ENCODE data around the gene ACAD8. TPM values are rescaled to one million over a fixed set of nuclear protein-coding genes. Genes with fewer than 3 reads are reported as not detected.

ACAD8 gene
- total and polyA plus RNA-seq, 2 of the 8 experiments (the other 6 are each of a cell fraction or from before 2014, with no cell fraction given): 45.8 to 52.7 TPM

- TF ChIP-seq PHF8 (conservative IDR thresholded peaks at IDR 0.05; ENCODE audit: low read depth, low read length) (0 out of 2 replicates have a peak, but pooled peaks have one; percentile 12), SP1 (IDR thresholded peaks at IDR 0.05; ENCODE audit: low read depth, low read length) (no peak), YY1 (IDR thresholded peaks at IDR 0.05; ENCODE audit: low read depth, low read length) (0 out of 2 replicates have a peak, but pooled peaks have one; percentile 4), JUND (IDR thresholded peaks at IDR 0.05; ENCODE audit: low read length) (no peak), NRF1 (IDR thresholded peaks at IDR 0.05; ENCODE audit: low read depth, low read length) (no peak), MAX (IDR thresholded peaks at IDR 0.05) (peak; percentile 70), GABPA (IDR thresholded peaks at IDR 0.05; ENCODE audit: borderline replicate concordance, insufficient read depth, low read length) (no peak), SAP30 (IDR thresholded peaks at IDR 0.05; ENCODE audit: insufficient read depth, insufficient replicate concordance, low read length) (peak; percentile 16), RAD21 (IDR thresholded peaks at IDR 0.05 in 1 of 2, conservative IDR thresholded peaks at IDR 0.05 in 1 of 2; ENCODE audit: low read depth in 2 of 2, low read length in 2 of 2) (peak; percentile 5 to 35; a peak in 2 of 4 replicates), BACH1 (IDR thresholded peaks at IDR 0.05; ENCODE audit: low read length) (no peak), POLR2A (IDR thresholded peaks at IDR 0.05; ENCODE audit: control extremely low read depth in 1 of 2, low read depth in 2 of 2, low read length in 2 of 2) (no peak), FOSL1 (IDR thresholded peaks at IDR 0.05; ENCODE audit: insufficient read depth, low read depth, low read length) (no peak), ATF2 (IDR thresholded peaks at IDR 0.05; ENCODE audit: low read length) (0 out of 2 replicates have a peak, but pooled peaks have one; percentile 48), CTCF (IDR thresholded peaks at IDR 0.05; ENCODE audit: control extremely low read depth in 1 of 3, insufficient read depth in 1 of 3, low read depth in 1 of 3, low read length in 3 of 3) (peak in 1 of 3 experiments; percentile 8; a peak in 2 of 4 replicates)
Observed at GRCh38 chr11:134277183-134278001, 24.0 kb downstream of the ACAD8 start (continued).

Data from H1 (cell line).